ENCODE data around the gene EIF1AD.
"Not testable (repeated sequence)": the region's sequence is repeated elsewhere in the genome, so short reads cannot be mapped to it uniquely, and the experiment has no call there.

- TF ChIP-seq, protein P1, sequence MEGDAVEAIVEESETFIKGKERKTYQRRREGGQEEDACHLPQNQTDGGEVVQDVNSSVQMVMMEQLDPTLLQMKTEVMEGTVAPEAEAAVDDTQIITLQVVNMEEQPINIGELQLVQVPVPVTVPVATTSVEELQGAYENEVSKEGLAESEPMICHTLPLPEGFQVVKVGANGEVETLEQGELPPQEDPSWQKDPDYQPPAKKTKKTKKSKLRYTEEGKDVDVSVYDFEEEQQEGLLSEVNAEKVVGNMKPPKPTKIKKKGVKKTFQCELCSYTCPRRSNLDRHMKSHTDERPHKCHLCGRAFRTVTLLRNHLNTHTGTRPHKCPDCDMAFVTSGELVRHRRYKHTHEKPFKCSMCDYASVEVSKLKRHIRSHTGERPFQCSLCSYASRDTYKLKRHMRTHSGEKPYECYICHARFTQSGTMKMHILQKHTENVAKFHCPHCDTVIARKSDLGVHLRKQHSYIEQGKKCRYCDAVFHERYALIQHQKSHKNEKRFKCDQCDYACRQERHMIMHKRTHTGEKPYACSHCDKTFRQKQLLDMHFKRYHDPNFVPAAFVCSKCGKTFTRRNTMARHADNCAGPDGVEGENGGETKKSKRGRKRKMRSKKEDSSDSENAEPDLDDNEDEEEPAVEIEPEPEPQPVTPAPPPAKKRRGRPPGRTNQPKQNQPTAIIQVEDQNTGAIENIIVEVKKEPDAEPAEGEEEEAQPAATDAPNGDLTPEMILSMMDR (conservative IDR thresholded peaks at IDR 0.05; ENCODE audit: low read length): not testable (repeated sequence)
- not testable (repeated sequence) for TF ChIP-seq EZH2phosphoT487 (IDR thresholded peaks at IDR 0.05; ENCODE audit: borderline replicate concordance, low read depth, low read length)
Observed at GRCh38 chr11:66023186-66023440, 21.2 kb upstream of the EIF1AD start.

Measured in OCI-LY7 (cell line).